ENCODE measurements around the gene UVRAG.

DNA sequence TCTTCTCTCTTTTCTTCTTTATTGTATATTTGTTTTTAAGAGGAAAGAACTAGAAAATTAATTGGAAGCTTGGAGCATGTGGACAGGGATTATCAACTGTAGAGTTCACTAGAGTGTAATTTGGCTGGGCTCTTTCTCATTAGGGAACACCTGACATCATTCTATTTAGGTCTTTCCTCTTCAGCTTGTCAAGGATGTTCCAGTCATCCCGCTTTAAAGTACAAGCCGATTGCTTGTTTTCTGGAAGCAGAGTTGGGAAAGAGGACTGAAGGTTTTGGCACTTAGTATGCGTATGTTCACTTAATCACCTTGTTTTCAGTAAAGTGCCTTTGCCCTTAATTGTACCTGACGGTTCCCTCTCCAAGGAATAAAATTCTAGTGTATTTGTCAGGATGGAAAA lies 279.7 kb downstream of the UVRAG start:
- TF ChIP-seq, protein P1, sequence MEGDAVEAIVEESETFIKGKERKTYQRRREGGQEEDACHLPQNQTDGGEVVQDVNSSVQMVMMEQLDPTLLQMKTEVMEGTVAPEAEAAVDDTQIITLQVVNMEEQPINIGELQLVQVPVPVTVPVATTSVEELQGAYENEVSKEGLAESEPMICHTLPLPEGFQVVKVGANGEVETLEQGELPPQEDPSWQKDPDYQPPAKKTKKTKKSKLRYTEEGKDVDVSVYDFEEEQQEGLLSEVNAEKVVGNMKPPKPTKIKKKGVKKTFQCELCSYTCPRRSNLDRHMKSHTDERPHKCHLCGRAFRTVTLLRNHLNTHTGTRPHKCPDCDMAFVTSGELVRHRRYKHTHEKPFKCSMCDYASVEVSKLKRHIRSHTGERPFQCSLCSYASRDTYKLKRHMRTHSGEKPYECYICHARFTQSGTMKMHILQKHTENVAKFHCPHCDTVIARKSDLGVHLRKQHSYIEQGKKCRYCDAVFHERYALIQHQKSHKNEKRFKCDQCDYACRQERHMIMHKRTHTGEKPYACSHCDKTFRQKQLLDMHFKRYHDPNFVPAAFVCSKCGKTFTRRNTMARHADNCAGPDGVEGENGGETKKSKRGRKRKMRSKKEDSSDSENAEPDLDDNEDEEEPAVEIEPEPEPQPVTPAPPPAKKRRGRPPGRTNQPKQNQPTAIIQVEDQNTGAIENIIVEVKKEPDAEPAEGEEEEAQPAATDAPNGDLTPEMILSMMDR (IDR thresholded peaks at IDR 0.05) = no peak
- TF ChIP-seq EZH2phosphoT487 (IDR thresholded peaks at IDR 0.05) = no peak
- TF ChIP-seq EZH2 (IDR thresholded peaks at IDR 0.05) = no peak

Data from neural progenitor cell (in vitro differentiated cells).